ENCODE measurements around the gene CEMIP2.

- TF ChIP-seq CTCF (IDR thresholded peaks at IDR 0.05) (no peak), POLR2AphosphoS5 (IDR thresholded peaks at IDR 0.05) (no peak), POLR2A (IDR thresholded peaks at IDR 0.05) (no peak), EP300 (IDR thresholded peaks at IDR 0.05) (no peak)
These were observed 464 bp downstream of the CEMIP2 start for GRCh38 chr9:71767776-71768321.
